GM19035 (cell line): Measurements from ENCODE around the gene P2RX7.
A peak's percentile ranks its signal among the peaks of the same experiment; 100 is the strongest.

Experiments used
- ATAC-seq: cut with Tn5 transposase; IDR thresholded peaks from one replicate; pipeline ENCODE4 v1.9.1; 2021; ENCODE audit not compliant: unreplicated experiment

P2RX7 gene

DNA sequence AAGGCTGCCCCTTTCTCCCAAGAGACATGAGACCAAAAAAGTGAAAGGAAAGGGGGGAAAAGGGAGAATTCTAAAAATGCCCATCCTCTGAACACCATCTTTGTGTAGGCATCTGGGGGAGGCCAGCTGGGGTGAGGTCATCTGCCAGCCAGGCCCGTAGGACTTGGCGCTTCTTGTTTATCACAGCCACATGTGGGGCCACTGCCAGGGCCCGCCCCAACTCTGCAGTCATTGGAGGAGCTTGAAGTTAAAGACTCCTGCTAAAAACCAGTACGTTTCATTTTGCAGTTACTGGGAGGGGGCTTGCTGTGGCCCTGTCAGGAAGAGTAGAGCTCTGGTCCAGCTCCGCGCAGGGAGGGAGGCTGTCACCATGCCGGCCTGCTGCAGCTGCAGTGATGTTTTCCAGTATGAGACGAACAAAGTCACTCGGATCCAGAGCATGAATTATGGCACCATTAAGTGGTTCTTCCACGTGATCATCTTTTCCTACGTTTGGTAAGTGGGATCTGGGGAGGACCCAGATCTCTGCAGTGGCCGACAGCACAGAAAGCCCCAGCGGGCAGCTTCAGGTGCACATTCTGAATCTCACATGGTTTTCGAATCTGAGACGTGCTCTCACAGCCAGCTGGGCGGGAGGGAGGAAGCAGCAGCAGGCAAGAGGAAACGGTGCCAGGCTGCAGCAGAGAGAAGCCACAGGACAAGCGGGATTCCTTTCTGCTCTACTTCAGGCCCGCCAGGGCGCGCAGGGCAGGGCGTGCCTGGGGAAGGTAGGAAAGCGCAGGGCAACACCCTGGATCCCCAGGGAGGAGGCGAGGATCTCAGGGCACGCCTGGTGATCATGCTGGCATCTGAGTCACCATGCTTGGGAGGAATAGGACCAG lies at the start of gene P2RX7:
Gene P2RX7, plus strand, starts transcription at position 276 of the 881 bp plus-strand sequence. Its CDS starts 95 bp downstream, at position 371.
- no peak for ATAC-seq

- ATAC-seq = no peak
Measured at GRCh38 chr12:121084229-121084628, 48.4 kb upstream of the P2RX7 start.

GRCh38 chr12:121085069-121085468 lies 47.6 kb upstream of the P2RX7 start:
- ATAC-seq = no peak

GRCh38 chr12:121085506-121086353 lies 46.9 kb upstream of the P2RX7 start:
- ATAC-seq = no peak

- no peak for ATAC-seq
Measured at GRCh38 chr12:121086781-121087295, 45.8 kb upstream of the P2RX7 start.

DNA sequence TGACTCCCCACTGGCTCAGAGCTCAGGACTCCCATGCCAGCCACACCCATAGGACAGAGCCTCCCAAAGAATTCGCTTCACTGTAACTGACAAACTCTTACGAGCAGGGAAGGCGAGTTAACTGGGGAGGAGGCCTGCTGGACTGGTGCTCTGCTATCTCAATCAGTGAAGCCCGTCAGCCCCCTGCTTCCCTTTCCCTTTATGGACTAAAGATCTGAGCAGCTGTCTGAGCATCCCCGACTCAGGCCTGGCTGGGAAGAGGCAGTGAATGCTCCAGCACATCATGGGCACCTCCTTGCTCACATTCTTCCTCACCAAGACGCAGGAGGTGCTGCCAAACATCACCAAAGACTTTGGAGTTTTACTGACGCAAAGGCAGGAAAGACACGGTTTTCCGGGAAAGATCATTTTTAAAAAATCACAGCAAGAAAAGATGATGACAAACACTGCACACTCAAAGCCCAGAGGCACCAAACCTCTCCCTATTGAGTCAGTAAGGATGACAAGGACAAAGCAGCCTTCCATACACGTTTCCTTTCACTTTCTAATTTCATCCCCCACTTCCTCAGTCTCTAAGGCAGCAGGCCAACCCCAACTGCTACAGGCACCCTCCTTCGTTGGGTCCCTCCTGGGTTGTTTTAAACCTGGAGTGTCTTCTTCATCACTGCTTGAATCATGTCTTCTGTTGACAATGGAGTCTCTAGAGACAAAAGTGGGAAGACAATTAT lies 45.0 kb upstream of the P2RX7 start:
- no peak for ATAC-seq

- no peak for ATAC-seq
Measured at GRCh38 chr12:121088195-121088585, 44.5 kb upstream of the P2RX7 start.

DNA sequence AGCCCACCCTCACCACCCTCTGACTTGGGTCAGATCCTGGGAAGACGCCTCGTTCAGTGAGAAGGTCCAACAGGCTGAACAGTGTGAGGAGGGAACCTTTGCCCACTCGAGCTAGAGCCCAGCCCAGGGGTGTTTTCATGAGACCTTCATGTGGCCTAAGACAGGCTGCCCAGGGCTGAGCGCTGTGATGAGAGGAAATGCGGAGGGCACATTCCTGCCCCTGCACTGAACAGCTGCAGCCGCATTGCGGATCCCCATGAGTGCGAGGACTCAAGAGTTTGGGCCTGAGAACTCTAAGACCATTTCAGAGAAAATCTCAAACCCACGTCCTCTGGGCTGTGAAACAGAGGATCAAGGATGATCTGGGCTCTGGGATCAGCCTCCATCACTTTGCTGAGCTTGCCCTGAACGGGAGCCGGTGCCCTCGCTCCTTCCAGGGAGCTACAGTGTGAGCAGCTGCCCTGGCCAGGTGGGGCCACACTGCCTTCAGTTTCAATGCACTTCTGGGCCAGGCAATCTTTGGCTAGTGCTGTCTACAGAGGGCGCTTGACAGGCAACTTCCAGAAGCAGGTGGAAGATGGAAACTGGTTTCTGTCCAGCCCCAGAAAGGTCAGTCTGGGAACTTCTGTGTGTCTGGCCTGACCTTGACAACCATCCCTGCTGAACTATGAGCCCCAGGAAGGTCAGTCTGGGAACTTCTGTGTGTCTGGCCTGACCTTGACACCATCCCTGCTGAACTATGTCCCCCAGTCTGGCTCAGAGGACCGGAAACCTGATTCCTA lies 43.5 kb upstream of the P2RX7 start:
- ATAC-seq = no peak

- no peak for ATAC-seq
Measured at GRCh38 chr12:121089813-121090430, 42.8 kb upstream of the P2RX7 start.

GRCh38 chr12:121090586-121091514 lies 41.8 kb upstream of the P2RX7 start:
- ATAC-seq = no peak

- ATAC-seq = no peak
Measured at GRCh38 chr12:121092034-121092433, 40.6 kb upstream of the P2RX7 start.

DNA sequence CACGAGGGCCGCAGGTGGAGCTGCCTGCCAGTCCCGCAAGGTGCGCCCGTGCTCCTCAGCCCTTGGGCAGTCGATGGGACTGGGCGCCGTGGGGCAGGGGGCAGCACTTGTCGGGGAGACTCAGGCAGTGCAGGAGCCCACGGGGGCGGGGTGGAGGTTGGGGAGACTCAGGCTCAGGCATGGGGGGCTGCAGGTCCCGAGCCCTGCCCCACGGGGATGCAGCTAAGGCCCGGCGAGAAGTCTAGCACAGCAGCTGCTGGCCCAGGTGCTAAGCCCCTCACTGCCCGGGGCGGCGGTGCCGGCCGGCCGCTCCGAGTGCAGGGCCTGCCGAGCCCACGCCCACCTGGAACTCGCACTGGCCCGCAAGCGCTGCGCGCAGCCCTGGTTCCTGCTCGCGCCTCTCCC lies 39.2 kb upstream of the P2RX7 start:
- no peak for ATAC-seq

GRCh38 chr12:121095544-121096198 lies 37.0 kb upstream of the P2RX7 start:
- ATAC-seq = peak; percentile 65

- ATAC-seq = no peak
Measured at GRCh38 chr12:121096199-121096798, 36.4 kb upstream of the P2RX7 start.

GRCh38 chr12:121099779-121100178 lies 32.9 kb upstream of the P2RX7 start:
- ATAC-seq = no peak

- no peak for ATAC-seq
Measured at GRCh38 chr12:121102307-121102706, 30.4 kb upstream of the P2RX7 start.

GRCh38 chr12:121107681-121108080 lies 25.0 kb upstream of the P2RX7 start:
- no peak for ATAC-seq

DNA sequence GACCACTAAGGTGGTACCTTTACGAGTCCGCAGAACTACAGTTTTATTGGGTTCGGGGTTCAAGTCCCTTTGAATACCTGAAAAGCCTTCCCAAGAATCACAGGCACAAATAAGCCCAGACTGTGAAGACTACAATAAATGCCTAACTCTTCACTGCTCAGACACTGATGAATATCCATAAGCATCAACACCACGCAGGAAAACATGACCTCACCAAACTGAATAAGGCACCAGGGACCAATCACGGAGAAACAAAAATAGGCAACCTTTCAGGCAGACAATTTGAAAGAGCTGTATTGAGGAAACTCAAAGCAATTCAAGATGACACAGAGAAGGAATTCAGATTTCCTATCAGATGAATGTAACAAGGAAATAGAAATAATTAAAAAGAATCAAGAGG lies 24.2 kb upstream of the P2RX7 start:
- ATAC-seq = no peak
